WI38 (cell line): ENCODE results near the gene NCKIPSD.
A peak's percentile ranks its signal among the peaks of the same experiment; 100 is the strongest.

Experiments used
- H3K4me3 ChIP-seq: 2 replicates; pipeline ENCODE4 v1.5.1; 2011; ENCODE audit warnings: low read depth, mild to moderate bottlenecking, control low read depth, low read length
- CTCF ChIP-seq: IDR thresholded peaks from 2 replicates; pipeline ENCODE4 v1.5.1; 2012; ENCODE audit warnings: low read depth, mild to moderate bottlenecking, control low read depth, low read length

NCKIPSD gene

GRCh38 chr3:48639944-48640606 is 45.6 kb downstream of the NCKIPSD start:
- H3K4me3 ChIP-seq, result no peak overlapping the region
- TF ChIP-seq CTCF, result no peak

GRCh38 chr3:48637305-48637704 is 48.4 kb downstream of the NCKIPSD start:
- H3K4me3 ChIP-seq, result no peak overlapping the region
- TF ChIP-seq CTCF, result no peak

GRCh38 chr3:48636149-48636655 is 49.5 kb downstream of the NCKIPSD start:
- TF ChIP-seq CTCF, result no peak
- H3K4me3 ChIP-seq, result peak overlapping the region; percentile 94

- H3K4me3 ChIP-seq, result peak within 1 kb of the TSS; percentile 94
- TF ChIP-seq CTCF, result peak; percentile 51
These were observed 50.3 kb downstream of the NCKIPSD start, which contains the start of gene SLC26A6 for GRCh38 chr3:48635222-48636021. Gene SLC26A6 (minus strand): TSS chr3:48635461. CDS start chr3:48635393, 68 bp downstream.

GRCh38 chr3:48634661-48635221 is 51.0 kb downstream of the NCKIPSD start:
- no peak for TF ChIP-seq CTCF
- H3K4me3 ChIP-seq, result peak overlapping the region; percentile 94

GRCh38 chr3:48633743-48634142 is 52.0 kb downstream of the NCKIPSD start:
- H3K4me3 ChIP-seq, result peak overlapping the region; percentile 94; the same call in 1 of the 2 replicates
- no peak for TF ChIP-seq CTCF
